ENCODE measurements around the gene MTHFD2L.

- TF ChIP-seq CTCF (conservative IDR thresholded peaks at IDR 0.05) (no peak), EZH2 (IDR thresholded peaks at IDR 0.05; ENCODE audit: low read depth) (no peak)
Observed at GRCh38 chr4:74315376-74315775, 157.5 kb downstream of the MTHFD2L start.
